ENCODE results near the gene KCNK10.

GRCh38 chr14:88369496-88369895, 46.4 kb upstream of the KCNK10 start:
- TF ChIP-seq CTCF (conservative IDR thresholded peaks at IDR 0.05; ENCODE audit: low read depth, low read length) (no peak), EZH2 (IDR thresholded peaks at IDR 0.05; ENCODE audit: borderline replicate concordance, low read depth, low read length, poor library complexity, severe bottlenecking) (no peak)
